ENCODE data around the gene SLC19A1.

Gene SLC19A1

GRCh38 chr21:45499970-45500577 lies 42.2 kb downstream of the SLC19A1 start:
- Histone ChIP-seq H3K79me2 (no peaks in the 10 kb centered on the region), H3K27ac (no peak overlapping the region)

GRCh38 chr21:45499201-45499750 lies 43.0 kb downstream of the SLC19A1 start:
- H3K4me1 ChIP-seq = no peaks in the 10 kb centered on the region
- no peak overlapping the region for H2AFZ ChIP-seq
- no peak overlapping the region for H3K4me3 ChIP-seq (ENCODE audit: low read depth, low read length)
- H3K79me2 ChIP-seq = no peaks in the 10 kb centered on the region
- no peak overlapping the region for H3K9ac ChIP-seq
- no peaks in the 10 kb centered on the region for H3K9me3 ChIP-seq (ENCODE audit: control insufficient read depth, low read length)
- TF ChIP-seq, protein P1, sequence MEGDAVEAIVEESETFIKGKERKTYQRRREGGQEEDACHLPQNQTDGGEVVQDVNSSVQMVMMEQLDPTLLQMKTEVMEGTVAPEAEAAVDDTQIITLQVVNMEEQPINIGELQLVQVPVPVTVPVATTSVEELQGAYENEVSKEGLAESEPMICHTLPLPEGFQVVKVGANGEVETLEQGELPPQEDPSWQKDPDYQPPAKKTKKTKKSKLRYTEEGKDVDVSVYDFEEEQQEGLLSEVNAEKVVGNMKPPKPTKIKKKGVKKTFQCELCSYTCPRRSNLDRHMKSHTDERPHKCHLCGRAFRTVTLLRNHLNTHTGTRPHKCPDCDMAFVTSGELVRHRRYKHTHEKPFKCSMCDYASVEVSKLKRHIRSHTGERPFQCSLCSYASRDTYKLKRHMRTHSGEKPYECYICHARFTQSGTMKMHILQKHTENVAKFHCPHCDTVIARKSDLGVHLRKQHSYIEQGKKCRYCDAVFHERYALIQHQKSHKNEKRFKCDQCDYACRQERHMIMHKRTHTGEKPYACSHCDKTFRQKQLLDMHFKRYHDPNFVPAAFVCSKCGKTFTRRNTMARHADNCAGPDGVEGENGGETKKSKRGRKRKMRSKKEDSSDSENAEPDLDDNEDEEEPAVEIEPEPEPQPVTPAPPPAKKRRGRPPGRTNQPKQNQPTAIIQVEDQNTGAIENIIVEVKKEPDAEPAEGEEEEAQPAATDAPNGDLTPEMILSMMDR (IDR thresholded peaks at IDR 0.05) = no peak
- no peak overlapping the region for H3K4me2 ChIP-seq (ENCODE audit: low read length)
- H3K36me3 ChIP-seq (ENCODE audit: control insufficient read depth, insufficient read depth, low read length) = no peaks in the 10 kb centered on the region
- H3K27ac ChIP-seq = no peak overlapping the region
- no peaks in the 10 kb centered on the region for H3K27me3 ChIP-seq (ENCODE audit: control insufficient read depth, insufficient read depth, low read length)

More at GRCh38 chr21:45499970-45500577, 42.2 kb downstream of the SLC19A1 start:
- no peak overlapping the region for H3K4me3 ChIP-seq (ENCODE audit: low read depth, low read length)
- H3K4me2 ChIP-seq (ENCODE audit: low read length) = no peak overlapping the region
- no peaks in the 10 kb centered on the region for H3K9me3 ChIP-seq (ENCODE audit: control insufficient read depth, low read length)
- no peaks in the 10 kb centered on the region for H3K27me3 ChIP-seq (ENCODE audit: control insufficient read depth, insufficient read depth, low read length)
- no peak overlapping the region for H2AFZ ChIP-seq
- H3K36me3 ChIP-seq (ENCODE audit: control insufficient read depth, insufficient read depth, low read length) = no peaks in the 10 kb centered on the region
- H3K9ac ChIP-seq = no peak overlapping the region
- H3K4me1 ChIP-seq = no peaks in the 10 kb centered on the region
- TF ChIP-seq, protein P1 (IDR thresholded peaks at IDR 0.05) = no peak

- no peaks in the 10 kb centered on the region for H3K9me3 ChIP-seq (ENCODE audit: control insufficient read depth, low read length)
- TF ChIP-seq, protein P1 (IDR thresholded peaks at IDR 0.05) = no peak
- H3K79me2 ChIP-seq = no peaks in the 10 kb centered on the region
- no peak overlapping the region for H3K27ac ChIP-seq
- H3K9ac ChIP-seq = no peak overlapping the region
- no peaks in the 10 kb centered on the region for H3K27me3 ChIP-seq (ENCODE audit: control insufficient read depth, insufficient read depth, low read length)
- H3K4me3 ChIP-seq (ENCODE audit: low read depth, low read length) = no peak overlapping the region
- no peaks in the 10 kb centered on the region for H3K4me1 ChIP-seq
- H2AFZ ChIP-seq = no peak overlapping the region
- H3K36me3 ChIP-seq (ENCODE audit: control insufficient read depth, insufficient read depth, low read length) = no peaks in the 10 kb centered on the region
- no peak overlapping the region for H3K4me2 ChIP-seq (ENCODE audit: low read length)
Observed at GRCh38 chr21:45498646-45499000, 43.6 kb downstream of the SLC19A1 start.

GRCh38 chr21:45497846-45498645 lies 44.2 kb downstream of the SLC19A1 start:
- no peaks in the 10 kb centered on the region for H3K36me3 ChIP-seq (ENCODE audit: control insufficient read depth, insufficient read depth, low read length)
- H3K4me1 ChIP-seq = no peaks in the 10 kb centered on the region
- H3K9me3 ChIP-seq (ENCODE audit: control insufficient read depth, low read length) = no peaks in the 10 kb centered on the region
- H3K27me3 ChIP-seq (ENCODE audit: control insufficient read depth, insufficient read depth, low read length) = no peaks in the 10 kb centered on the region
- no peak overlapping the region for H2AFZ ChIP-seq
- H3K4me3 ChIP-seq (ENCODE audit: low read depth, low read length) = no peak overlapping the region
- TF ChIP-seq, protein P1 (IDR thresholded peaks at IDR 0.05) = no peak
- no peak overlapping the region for H3K27ac ChIP-seq
- no peak overlapping the region for H3K9ac ChIP-seq
- no peak overlapping the region for H3K4me2 ChIP-seq (ENCODE audit: low read length)
- H3K79me2 ChIP-seq = no peaks in the 10 kb centered on the region
